GM12801 (cell line): ENCODE data around the gene AGPAT4.

Experiments used
- CTCF ChIP-seq: IDR thresholded peaks from one replicate; pipeline ENCODE4 v1.5.1; 2011; ENCODE audit warnings: control low read depth; ENCODE audit not compliant: insufficient read length; ENCODE audit errors: extremely low read depth

Gene AGPAT4

GRCh38 chr6:161238081-161238480 is 35.8 kb downstream of the AGPAT4 start:
- TF ChIP-seq CTCF = no peak

GRCh38 chr6:161237176-161237575 is 36.7 kb downstream of the AGPAT4 start:
- TF ChIP-seq CTCF = no peak

GRCh38 chr6:161235776-161236633 is 37.9 kb downstream of the AGPAT4 start:
- TF ChIP-seq CTCF = no peak

GRCh38 chr6:161233986-161234661 is 39.7 kb downstream of the AGPAT4 start:
- TF ChIP-seq CTCF = no peak

- TF ChIP-seq CTCF = no peak
Measured at GRCh38 chr6:161232467-161232866, 41.4 kb downstream of the AGPAT4 start.

- no peak for TF ChIP-seq CTCF
Measured at GRCh38 chr6:161232010-161232409, 41.9 kb downstream of the AGPAT4 start.

- no peak for TF ChIP-seq CTCF
Measured at GRCh38 chr6:161230339-161230738, 43.5 kb downstream of the AGPAT4 start.
